HG03457 (cell line): ENCODE data around the gene KATNAL1.

ENCODE experiments used
- ATAC-seq: cut with Tn5 transposase; IDR thresholded peaks from one replicate; pipeline ENCODE4 v1.9.1; 2021; ENCODE audit warnings: moderate number of reproducible peaks; ENCODE audit not compliant: unreplicated experiment

The KATNAL1 gene

DNA sequence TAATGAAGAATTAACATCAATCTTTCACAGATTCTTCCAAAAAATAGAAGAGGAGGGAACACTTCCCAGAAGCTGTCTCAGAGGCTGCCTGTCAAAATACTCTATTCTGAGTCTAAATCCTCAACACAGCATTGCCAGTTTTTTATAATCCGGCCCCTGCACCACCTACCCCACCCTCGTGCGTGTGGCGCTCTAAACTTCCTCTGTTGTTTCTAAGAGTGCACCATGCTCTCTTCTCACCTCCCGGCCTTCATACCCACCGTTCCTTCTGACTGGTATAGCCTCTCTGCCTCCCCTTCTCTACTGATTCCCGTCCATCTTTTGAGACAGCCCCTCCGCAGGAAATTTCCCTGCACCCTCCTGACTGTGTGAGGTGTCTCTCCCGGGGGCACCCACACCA, 136.8 kb downstream of the KATNAL1 start:
- no peak for ATAC-seq

- no peak for ATAC-seq
Observed at GRCh38 chr13:30169442-30169841, 137.9 kb downstream of the KATNAL1 start.

DNA sequence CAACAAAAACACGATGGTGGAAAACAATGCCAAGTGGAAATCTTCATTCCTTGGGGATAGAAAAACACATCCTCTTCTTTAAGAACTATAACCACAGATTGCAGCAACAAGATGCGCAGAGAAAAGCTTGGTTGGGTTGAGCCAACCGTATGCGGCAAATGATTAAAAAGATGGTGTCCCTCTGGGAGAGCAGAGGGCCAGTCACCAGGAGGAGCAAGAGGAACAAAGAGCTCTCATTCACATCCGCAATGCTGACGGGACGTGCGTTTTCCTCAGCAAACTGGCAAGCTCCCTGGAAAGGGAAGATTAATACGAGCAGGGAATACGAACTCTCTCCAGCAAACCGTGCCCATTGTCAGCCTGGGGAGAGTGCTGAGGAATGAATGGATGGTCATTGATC, 141.6 kb downstream of the KATNAL1 start:
- no peak for ATAC-seq

DNA sequence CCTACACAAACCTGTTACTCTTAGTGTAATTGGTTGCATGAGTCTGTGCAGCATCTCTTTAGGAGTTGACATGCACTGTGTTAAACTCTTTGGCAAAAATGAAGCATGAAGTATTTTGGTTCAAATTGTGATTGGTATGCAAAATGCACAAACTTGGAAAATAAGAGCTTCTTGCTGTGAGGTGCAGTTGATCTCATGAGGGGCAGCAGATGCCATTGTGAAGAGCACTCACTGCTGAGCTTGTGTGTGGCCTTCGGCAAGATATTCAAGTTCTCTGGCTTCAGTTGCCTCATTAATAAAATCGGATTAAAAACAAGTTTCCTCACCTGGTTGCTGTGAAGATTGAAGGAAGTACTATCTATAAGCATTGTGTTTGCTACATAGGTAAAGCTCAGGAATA, 142.3 kb downstream of the KATNAL1 start:
- no peak for ATAC-seq

- no peak for ATAC-seq
Observed at GRCh38 chr13:30164146-30164545, 143.2 kb downstream of the KATNAL1 start.

DNA sequence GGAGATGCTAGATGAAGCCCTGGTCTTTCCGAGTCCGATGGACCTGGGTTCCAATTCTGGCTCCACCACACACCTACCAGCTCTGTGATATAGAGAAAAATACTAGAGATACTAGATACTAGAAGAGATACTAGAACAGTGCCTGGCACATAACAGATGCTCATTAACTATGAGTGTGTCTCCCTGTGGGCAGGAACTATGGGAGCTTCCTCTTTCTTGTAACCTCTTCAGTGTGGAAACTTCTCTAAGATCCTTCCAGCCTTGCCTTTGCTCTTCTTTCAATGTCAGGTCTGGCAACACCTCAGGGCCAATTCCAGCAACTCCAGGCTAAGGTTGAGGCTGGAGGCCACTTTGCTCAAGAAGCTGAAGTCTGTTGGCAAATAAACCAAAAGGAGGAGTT, 143.9 kb downstream of the KATNAL1 start:
- no peak for ATAC-seq

DNA sequence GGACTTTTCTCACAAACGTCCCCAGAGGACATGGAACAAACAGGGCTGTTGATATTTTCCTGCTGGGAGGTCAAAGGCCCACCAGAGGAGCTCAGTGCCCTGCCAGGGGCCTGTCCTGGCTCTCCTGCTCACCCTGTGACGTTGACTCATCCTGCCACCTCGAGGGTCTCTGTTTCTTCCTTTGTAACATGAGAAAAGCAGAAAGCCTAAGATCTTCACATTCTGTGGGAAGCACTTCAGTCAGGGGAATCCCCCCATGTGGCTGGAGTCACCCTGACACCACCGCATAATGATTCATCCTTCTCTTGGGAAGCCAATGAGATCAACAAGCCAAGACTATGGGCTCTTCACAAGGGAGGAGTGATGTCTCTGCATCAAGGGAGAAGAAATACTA, 147.9 kb downstream of the KATNAL1 start:
- ATAC-seq: no peak

- ATAC-seq: no peak
Observed at GRCh38 chr13:30158774-30159445, 148.4 kb downstream of the KATNAL1 start.

GRCh38 chr13:30157616-30157993, 149.7 kb downstream of the KATNAL1 start:
- no peak for ATAC-seq

DNA sequence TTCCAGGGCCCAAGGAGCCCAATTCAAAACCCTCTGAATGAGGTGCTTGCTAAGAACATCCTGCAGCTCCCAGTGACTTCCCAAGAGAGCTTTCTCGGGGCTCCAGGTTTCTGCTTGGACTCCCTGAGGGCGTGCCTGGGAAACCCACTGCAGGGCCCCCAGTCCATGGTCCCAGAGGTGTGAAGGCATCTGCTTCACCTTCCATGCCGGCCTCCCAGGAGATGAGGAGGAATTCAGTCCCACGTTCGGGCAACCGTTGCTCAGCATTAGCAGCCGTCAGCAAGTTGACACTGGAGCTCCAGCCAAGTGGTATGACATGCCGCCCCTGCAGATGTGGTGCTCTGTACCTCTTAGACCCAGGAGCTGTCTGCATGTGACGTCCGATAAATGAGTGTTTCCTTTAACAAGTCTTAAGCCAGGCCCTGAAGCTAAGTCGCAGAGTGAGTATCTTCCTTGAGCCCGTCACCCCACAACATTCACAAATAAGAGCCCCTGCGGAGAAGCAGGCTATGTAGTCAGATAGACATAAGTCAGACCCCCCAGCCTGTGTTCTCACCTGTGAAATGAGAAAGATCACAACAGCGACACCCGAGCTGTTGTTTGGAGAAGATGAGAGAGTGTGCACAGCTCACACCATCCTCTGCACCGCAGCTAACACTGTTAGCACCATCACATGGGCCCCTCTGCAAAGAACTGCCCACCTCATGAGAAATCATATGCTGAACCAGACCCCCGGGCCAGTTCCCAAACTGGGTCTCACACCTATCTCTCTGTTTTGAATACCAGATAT, 150.3 kb downstream of the KATNAL1 start:
- no peak for ATAC-seq

DNA sequence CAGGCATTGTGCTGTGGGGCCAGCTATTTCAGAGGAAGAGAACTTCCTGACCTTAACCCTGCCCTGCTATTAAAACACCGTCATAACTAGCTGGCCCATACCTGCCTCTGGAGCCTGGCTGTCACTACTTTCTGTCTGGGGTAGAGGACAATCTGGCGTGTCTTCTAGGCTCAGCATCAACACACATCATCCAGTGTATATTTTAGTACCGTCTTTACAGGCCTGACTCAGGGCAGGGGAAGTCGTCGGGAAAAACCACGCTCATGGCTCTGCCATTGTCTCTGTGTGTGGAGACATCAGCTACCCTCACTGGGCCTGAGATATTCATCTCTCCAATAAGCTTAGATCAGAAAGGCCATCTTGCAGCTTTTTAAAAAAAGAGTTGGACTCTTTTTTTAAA, 151.1 kb downstream of the KATNAL1 start:
- no peak for ATAC-seq

DNA sequence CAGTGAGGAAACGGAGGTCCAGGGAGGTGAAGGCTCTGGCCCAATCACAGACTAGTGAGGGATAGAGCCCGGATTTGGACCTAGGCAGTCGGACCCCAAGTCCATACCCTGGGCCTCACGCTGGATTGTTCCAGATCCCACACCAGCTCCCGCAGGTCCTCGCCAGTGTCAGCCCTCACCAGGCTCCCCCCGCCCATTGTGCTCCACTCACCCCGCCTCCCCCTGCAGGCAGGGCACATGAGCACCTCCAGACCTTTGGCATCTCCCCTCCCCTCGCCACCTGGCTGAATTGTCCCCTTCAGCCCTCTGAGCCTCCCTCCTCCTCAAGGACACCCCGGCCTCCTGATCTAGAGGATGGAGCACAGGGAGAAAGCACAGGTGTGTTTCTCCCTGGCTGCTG, 152.4 kb downstream of the KATNAL1 start:
- no peak for ATAC-seq

- ATAC-seq: no peak
Observed at GRCh38 chr13:30154531-30154930, 152.8 kb downstream of the KATNAL1 start.

GRCh38 chr13:30153545-30154426, 153.6 kb downstream of the KATNAL1 start:
- no peak for ATAC-seq
